HG03060 (cell line): Measurements from ENCODE around the gene ENPP7.

Experiments
- ATAC-seq: cut with Tn5 transposase; IDR thresholded peaks from one replicate; pipeline ENCODE4 v1.9.1; 2021; ENCODE audit warnings: low read depth, moderate number of reproducible peaks; ENCODE audit not compliant: unreplicated experiment

The ENPP7 gene

GRCh38 chr17:79788989-79789942, 58.5 kb downstream of the ENPP7 start:
- no peak for ATAC-seq

- no peak for ATAC-seq
Observed at GRCh38 chr17:79789943-79790804, 59.4 kb downstream of the ENPP7 start.

GRCh38 chr17:79790805-79791734, 60.3 kb downstream of the ENPP7 start:
- no peak for ATAC-seq

- ATAC-seq, result no peak
Observed at GRCh38 chr17:79791735-79792161, 61.0 kb downstream of the ENPP7 start.
